Islet of Langerhans (tissue), 1 donor: ENCODE measurements around the gene GMCL1.
"Not testable (repeated sequence)": the region's sequence is repeated elsewhere in the genome, so short reads cannot be mapped to it uniquely, and the experiment has no call there.

Experiments
- FAIRE-seq: peaks from one replicate; lab custom pipeline; 2011; peaks lifted over from hg19 to GRCh38; lab: Jason Lieb, UNC

GMCL1 gene

GRCh38 chr2:69810550-69810949 is 18.9 kb upstream of the GMCL1 start:
- no peak for FAIRE-seq

DNA sequence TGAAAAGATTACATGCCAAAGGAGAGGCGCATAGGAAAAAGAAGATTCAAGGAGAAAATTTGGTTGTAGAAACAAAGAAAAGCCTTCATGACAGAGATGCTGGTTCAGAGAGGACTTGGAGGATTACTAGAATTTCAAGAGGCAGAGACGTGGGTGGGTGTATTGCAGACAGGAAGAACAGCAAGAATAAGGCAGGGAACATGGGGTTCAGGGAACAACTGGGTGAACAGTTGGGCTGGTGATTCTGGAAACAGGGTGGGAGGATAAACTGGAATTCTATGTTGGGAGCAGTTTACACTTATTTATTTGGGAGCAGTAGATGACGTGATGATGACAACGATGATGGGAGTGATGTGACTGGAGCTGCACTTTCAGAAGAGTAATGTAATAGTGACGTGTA is 18.4 kb upstream of the GMCL1 start:
- FAIRE-seq = no peak

GRCh38 chr2:69811591-69811990 is 17.9 kb upstream of the GMCL1 start:
- FAIRE-seq = no peak

- FAIRE-seq = no peak
These were observed 13.7 kb upstream of the GMCL1 start for GRCh38 chr2:69815717-69816116.

DNA sequence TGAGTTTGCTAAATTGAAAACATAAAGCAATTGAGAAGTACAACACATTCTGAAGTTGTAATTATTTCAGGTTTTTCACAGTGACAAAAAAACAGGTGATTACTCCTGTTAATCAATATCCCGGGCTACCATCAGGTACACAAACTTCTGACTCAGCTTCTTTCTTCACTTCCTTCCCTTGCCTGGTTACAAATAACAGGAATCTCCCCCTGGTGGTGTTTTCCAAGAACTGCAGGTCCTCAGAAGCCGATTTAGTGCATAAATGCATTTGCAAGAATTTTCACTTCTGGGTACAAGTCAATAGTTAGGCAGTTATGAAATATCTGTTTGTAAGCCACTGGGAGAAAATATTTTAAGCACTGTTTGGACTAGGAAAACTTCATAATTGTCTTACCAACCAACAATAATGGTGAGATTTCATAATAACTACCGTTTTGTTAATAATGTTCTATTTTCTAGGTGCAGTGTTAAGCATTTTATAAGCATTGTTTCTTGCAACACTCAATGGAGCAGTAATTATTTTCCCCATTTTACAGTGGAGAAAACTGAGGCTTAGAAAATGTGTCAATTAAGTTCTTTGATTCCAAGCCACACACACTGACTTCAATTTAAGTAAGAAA is 12.4 kb upstream of the GMCL1 start:
- peak; percentile 98 for FAIRE-seq

- no peak for FAIRE-seq
These were observed 11.5 kb upstream of the GMCL1 start for GRCh38 chr2:69817729-69818501.

GRCh38 chr2:69827796-69828540 is 1.5 kb upstream of the GMCL1 start:
- FAIRE-seq = no peak

DNA sequence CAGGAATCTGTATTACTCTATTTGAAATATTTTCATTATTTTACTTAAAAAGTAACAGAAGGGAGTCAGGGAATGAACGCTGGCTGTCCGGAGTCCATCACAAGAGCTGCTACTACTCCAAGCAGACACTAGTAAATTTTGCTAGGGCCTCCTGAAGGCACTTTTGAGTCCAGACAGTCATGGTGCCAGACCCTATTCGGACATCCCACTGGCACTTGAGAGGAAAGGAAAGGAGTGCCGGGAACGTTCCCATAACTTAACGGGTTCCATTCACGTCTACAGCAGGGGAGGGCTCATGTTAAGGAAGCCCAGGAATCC is 563 bp upstream of the GMCL1 start:
- FAIRE-seq = no peak

- no peak for FAIRE-seq
These were observed 815 bp downstream of the GMCL1 start for GRCh38 chr2:69830045-69830905.

DNA sequence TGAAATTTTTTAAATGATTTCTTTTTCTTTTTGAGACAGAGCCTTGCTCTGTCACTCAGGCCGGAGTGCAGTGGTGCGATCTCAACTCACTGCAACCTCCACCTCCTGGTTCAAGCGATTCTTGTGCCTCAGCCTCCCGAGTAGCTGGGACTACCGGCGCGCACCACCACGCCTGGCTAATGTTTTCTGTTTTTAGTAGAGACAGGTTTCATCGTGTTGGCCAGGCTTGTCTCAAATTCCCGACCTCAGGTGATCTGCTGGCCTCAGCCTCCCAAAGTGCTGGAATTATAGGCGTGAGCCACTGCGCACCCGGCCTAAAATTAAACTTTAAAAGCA is 1.4 kb downstream of the GMCL1 start:
- FAIRE-seq = not testable (repeated sequence)

GRCh38 chr2:69831354-69831905 is 2.0 kb downstream of the GMCL1 start:
- no peak for FAIRE-seq

GRCh38 chr2:69833752-69834151 is 4.3 kb downstream of the GMCL1 start:
- no peak for FAIRE-seq

- no peak for FAIRE-seq
These were observed 6.2 kb downstream of the GMCL1 start for GRCh38 chr2:69835666-69836065.

DNA sequence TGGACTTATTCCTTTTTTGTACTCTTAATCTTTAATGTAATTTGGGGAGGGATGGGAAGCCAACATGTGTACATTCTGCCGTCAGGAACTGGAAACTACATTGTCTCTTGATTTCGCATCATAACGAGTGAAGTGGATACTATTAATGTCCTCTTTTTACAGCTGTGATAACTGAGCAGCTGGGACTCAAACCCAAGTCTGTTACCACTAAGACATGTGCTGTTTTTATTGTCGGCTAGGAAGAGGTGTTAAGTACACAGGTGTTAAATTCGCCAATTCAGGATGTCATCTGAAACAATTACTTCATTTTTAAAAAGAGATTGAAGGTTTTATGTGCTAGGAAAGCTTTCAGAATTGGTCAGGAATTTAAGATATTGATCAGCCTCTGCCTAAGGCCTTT is 6.9 kb downstream of the GMCL1 start:
- no peak for FAIRE-seq

GRCh38 chr2:69837533-69837932 is 8.1 kb downstream of the GMCL1 start:
- FAIRE-seq = no peak

DNA sequence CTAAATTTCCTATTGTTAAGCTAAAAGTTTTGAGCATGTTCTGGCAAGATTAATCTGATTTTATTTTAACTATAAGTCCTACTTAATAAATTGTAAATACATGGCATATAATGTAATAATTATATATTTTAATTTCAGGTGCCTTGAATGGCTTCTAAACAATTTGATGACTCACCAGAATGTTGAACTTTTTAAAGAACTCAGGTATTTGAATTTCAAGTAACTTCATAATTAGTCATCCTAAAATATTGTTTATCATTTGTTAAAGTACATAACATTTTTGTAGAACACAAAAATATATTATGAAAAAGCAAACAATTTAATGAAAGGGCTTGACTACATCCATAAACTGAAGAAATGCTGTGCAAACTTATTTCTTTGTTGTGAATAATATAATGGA is 14.5 kb downstream of the GMCL1 start:
- FAIRE-seq = no peak

DNA sequence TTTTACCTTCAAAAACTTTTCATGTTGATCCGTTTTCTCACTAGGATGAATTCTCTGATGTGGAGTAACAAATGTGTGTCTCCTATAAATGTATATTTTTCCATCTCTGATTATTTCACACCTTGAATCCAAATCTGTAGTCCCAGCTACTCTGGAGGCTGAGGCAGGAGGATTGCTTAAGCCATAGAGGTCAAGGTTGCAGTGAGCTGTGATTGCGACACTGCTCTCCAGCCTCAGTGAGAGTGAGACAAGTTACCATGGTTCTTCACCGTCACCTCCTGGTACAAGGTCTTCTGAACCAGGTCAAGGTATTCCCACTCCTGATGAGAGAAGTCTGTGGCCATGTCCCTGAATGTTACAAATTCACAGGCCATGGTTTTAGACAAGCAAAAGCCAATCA is 15.1 kb downstream of the GMCL1 start:
- FAIRE-seq = no peak

GRCh38 chr2:69846182-69847067 is 17.0 kb downstream of the GMCL1 start:
- FAIRE-seq = no peak

DNA sequence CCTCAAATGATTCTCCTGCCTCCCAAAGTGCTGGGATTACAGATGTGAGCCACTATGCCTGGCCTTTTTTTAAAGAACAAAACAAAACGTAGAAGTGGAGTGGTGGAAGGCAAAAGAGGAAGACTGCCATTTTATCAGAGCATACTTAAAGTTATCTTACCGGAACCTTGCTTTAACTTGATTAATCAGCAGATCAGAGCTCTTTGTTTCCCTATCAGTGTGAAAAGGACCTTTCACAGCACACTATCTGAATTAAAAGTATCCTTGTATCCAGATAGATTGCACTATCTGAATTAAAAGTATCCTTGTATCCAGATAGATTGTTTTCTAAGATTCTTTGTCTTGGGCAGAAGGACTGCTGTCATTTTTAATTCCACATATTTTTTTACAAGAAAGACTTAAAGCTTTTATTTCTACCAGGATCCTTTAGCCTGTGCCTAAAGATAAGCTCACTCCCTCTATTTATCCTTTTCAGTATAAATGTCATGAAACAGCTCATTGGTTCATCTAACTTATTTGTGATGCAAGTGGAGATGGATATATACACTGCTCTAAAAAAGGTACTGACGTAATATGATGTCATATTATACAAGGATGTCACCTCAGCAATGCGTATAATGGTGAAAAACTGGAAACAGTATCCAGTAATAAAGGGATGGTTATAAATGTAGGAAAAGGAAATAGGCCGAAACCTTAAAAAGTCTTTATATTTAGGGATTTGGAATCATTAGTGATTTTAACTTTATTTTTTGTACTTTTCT is 17.8 kb downstream of the GMCL1 start:
- no peak for FAIRE-seq

DNA sequence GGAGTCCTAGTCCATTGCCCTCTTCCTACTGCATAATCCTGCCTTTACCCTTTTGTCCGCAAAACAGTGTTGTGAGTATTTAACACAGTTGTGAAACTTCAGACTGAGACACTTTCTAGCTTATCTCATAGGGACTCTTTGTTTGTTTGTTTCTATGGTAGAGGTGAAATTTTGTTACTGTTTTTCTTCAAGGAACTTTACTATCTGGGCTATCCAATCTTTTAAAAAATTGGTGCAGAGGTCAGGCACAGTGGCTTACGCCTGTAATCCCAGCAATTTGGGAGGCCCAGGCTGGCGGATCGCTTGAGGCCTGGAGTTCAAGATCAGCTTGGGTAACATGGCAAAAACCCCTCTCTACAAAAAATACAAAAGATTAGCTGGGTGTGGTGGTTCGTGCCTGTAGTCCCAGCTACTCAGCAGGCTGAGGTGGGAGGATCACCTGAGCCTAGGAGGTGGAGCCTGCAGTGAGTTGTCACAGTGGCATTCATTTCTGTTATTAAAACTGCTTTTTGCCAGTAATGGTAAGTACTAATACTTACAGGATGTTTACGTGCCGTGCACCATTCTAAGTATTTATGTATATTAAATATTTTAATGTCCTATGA is 18.8 kb downstream of the GMCL1 start:
- no peak for FAIRE-seq
